ENCODE measurements around the gene LRRC25. TPM values are rescaled to one million over a fixed set of nuclear protein-coding genes. Genes with fewer than 3 reads are reported as not detected.

Gene LRRC25
- total RNA-seq, 1 experiment from 2014 or later: 0.12 TPM

GRCh38 chr19:18428787-18429674 is 31.6 kb upstream of the LRRC25 start:
- Histone ChIP-seq H3K9me3 (ENCODE audit: control insufficient read depth in 1 of 2, insufficient read depth in 1 of 2, low read depth in 1 of 2, low read length in 2 of 2) (no peaks in the 10 kb centered on the region), H3K27me3 (ENCODE audit: insufficient read depth, low read length) (no peaks in the 10 kb centered on the region), H3K9ac (ENCODE audit: low read length) (no peak overlapping the region), H3K27ac (ENCODE audit: low read depth, low read length) (no peak overlapping the region), H4K20me1 (ENCODE audit: insufficient read depth) (no peaks in the 10 kb centered on the region), H3K4me2 (ENCODE audit: low read length) (no peak overlapping the region), H3K4me1 (ENCODE audit: control insufficient read depth in 1 of 2, insufficient read depth in 2 of 2, low read length in 2 of 2) (peaks cover 9 to 27% of the 10 kb centered on the region in 2 experiments; a peak in 3 of 4 replicates), H3K36me3 (ENCODE audit: control insufficient read depth in 1 of 2, insufficient read depth in 2 of 2, low read length in 2 of 2) (peaks cover 0 to 5% of the 10 kb centered on the region in 2 experiments; a peak in 2 of 4 replicates), H3K79me2 (ENCODE audit: insufficient read depth, low read length) (peaks cover 31% of the 10 kb centered on the region), H2AFZ (ENCODE audit: low read depth, low read length, poor library complexity, severe bottlenecking) (no peak overlapping the region), H3K9me2 (ENCODE audit: insufficient read depth) (no peaks in the 10 kb centered on the region), H3K4me3 (replicated peaks in 1 of 2; ENCODE audit: low read depth in 1 of 2, low read length in 2 of 2) (no peak overlapping the region)
- RAD21 ChIA-PET (ENCODE audit: low non-redundant PET in 1 of 2, low total read pairs in 2 of 2, uncharacterized antibody in 2 of 2, unreplicated experiment in 2 of 2): no interaction called here
- POLR2A ChIA-PET: no interaction called here
- CTCF ChIA-PET: no interaction called here
- ATAC-seq (no peak), DNase-seq (ENCODE audit: low read depth, low spot score) (no peak)
- intact Hi-C loops (cut with micrococcal nuclease): no loop called here
- BruUV-seq (replicated peaks): no TSS peak
- TF ChIP-seq MAX (IDR thresholded peaks at IDR 0.05): no peak
- TF ChIP-seq TCF7L2 (IDR thresholded peaks at IDR 0.05; ENCODE audit: borderline replicate concordance, extremely low read depth, insufficient read depth, insufficient read length): no peak
- TF ChIP-seq SRF (IDR thresholded peaks at IDR 0.05; ENCODE audit: low read depth): no peak
- TF ChIP-seq CBX3 (IDR thresholded peaks at IDR 0.05; ENCODE audit: low read depth): no peak
- TF ChIP-seq ELF1 (IDR thresholded peaks at IDR 0.05; ENCODE audit: borderline replicate concordance, low read depth): no peak
- no peak for TF ChIP-seq EZH2phosphoT487 (IDR thresholded peaks at IDR 0.05; ENCODE audit: borderline replicate concordance)
- no peak for TF ChIP-seq FOSL1 (IDR thresholded peaks at IDR 0.05; ENCODE audit: low read depth)
- no peak for TF ChIP-seq YY1 (IDR thresholded peaks at IDR 0.05; ENCODE audit: extremely low read depth, insufficient replicate concordance, low read depth, low read length)
